Lung (tissue), 12 donors: ENCODE measurements around the gene TACSTD2. TPM values are rescaled to one million over a fixed set of nuclear protein-coding genes. Genes with fewer than 3 reads are reported as not detected.

Source experiments
- ATAC-seq: fragments of 200-7000 bp; cut with Tn5 transposase; one replicate; pipeline ENCODE4 v1.9.1; 2020; ENCODE audit warnings: moderate number of reproducible peaks; ENCODE audit not compliant: insufficient read depth, low FRiP score
- DNase-seq, 3 donors: peaks; one replicate each; pipeline ENCODE4 v3.0.0-alpha.2; 2013 to 2017
- H3K27ac ChIP-seq, 2 donors: one replicate each; pipeline ENCODE4 v1.5.1; 2013; ENCODE audit warnings: mild to moderate bottlenecking in 2 of 2, moderate library complexity in 2 of 2, control low read depth in 1 of 2, inconsistent platforms in 1 of 2, low read depth in 1 of 2, low read length in 1 of 2
- H3K27me3 ChIP-seq, 3 donors: one replicate each; pipeline ENCODE4 v1.5.1; 2013; ENCODE audit warnings: low read length in 2 of 3; ENCODE audit not compliant: control insufficient read depth in 3 of 3, insufficient read depth in 3 of 3
- H3K36me3 ChIP-seq, 4 donors: one replicate each; pipeline ENCODE4 v1.5.1; 2013; ENCODE audit warnings: low read length in 4 of 4, mild to moderate bottlenecking in 1 of 4, moderate library complexity in 1 of 4; ENCODE audit not compliant: control insufficient read depth in 4 of 4, insufficient read depth in 4 of 4
- H3K4me1 ChIP-seq, 5 donors: one replicate each; pipeline ENCODE4 v1.5.1; 2013; ENCODE audit warnings: low read length in 5 of 5, mild to moderate bottlenecking in 2 of 5, moderate library complexity in 1 of 5; ENCODE audit not compliant: control insufficient read depth in 5 of 5, insufficient read depth in 5 of 5
- H3K4me3 ChIP-seq: one replicate; pipeline ENCODE4 v1.5.1; 2013; ENCODE audit warnings: mild to moderate bottlenecking, control low read depth, moderate library complexity
- H3K9ac ChIP-seq, 2 donors: one replicate each; pipeline ENCODE4 v1.5.1; 2013; ENCODE audit warnings: low read length in 2 of 2, control low read depth in 1 of 2; ENCODE audit not compliant: insufficient read depth in 1 of 2
- H3K9me3 ChIP-seq, 4 donors: one replicate each; pipeline ENCODE4 v1.5.1; 2013; ENCODE audit warnings: low read length in 3 of 4, mild to moderate bottlenecking in 1 of 4, moderate library complexity in 1 of 4; ENCODE audit not compliant: control insufficient read depth in 4 of 4, insufficient read depth in 3 of 4
- WGBS, 2 donors: extraction: QIAGEN DNeasy Blood & Tissue Kit; methylation state at CpG; one replicate each; pipeline ENCODE4 v1.1.7; 2013; 5-methylcytosine and 5-hydroxymethylcytosine counted together
- polyA plus RNA-seq, 2 donors: library from polyadenylated mRNA; stranded (reverse); fragments of 200-250 nt; gene quantifications; one replicate each; pipeline ENCODE4 v1.2.1, GENCODE V29; 2013
- total RNA-seq, 2 donors: library from RNA; depleted of rRNA in 1 of 2; stranded (reverse); fragments of >200 nt in 1 of 2; gene quantifications; one replicate each; pipeline ENCODE4 v1.2.1, GENCODE V29; 2014 to 2021
- TF ChIP-seq, protein P1 (sequence below): IDR thresholded peaks from 2 replicates; pipeline ENCODE4 v1.5.1; 2012; ENCODE audit warnings: mild to moderate bottlenecking; ENCODE audit errors: control extremely low read depth, extremely low read depth
- donor health status: control.
- donor health status: control.
- donor health status: Bipolar disorder and iron deficiency.
- donor health status: healthy.
- donor health status: DM: yes; HTN: yes; CAD: no.

Gene TACSTD2
- total and polyA plus RNA-seq, 4 donors, result 55.5 to 204 (median 163) TPM

DNA sequence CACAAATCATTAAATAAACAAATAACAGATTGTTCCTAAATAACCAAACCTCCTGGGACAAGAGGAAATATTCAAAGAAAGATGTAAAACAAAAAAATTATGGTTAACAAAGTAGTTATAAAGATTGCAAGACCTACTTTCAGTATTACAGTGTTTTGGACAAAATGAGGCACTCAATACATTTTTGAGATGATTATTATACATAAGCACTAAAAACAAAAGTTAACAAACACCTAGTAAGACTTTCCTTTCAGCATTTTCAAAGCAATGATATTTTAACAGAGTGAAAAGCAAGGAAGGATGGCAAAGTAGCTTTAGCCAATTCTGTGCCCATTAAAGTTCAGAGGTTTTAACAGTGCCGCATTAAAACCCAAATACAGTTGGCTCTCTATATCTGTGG lies 47.8 kb downstream of the TACSTD2 start:
- H3K4me1 ChIP-seq, result peaks cover 0 to 3% (median 0%) of the 10 kb centered on the region in 5 donors
- no peaks in the 10 kb centered on the region for H3K9me3 ChIP-seq
- TF ChIP-seq, protein P1, sequence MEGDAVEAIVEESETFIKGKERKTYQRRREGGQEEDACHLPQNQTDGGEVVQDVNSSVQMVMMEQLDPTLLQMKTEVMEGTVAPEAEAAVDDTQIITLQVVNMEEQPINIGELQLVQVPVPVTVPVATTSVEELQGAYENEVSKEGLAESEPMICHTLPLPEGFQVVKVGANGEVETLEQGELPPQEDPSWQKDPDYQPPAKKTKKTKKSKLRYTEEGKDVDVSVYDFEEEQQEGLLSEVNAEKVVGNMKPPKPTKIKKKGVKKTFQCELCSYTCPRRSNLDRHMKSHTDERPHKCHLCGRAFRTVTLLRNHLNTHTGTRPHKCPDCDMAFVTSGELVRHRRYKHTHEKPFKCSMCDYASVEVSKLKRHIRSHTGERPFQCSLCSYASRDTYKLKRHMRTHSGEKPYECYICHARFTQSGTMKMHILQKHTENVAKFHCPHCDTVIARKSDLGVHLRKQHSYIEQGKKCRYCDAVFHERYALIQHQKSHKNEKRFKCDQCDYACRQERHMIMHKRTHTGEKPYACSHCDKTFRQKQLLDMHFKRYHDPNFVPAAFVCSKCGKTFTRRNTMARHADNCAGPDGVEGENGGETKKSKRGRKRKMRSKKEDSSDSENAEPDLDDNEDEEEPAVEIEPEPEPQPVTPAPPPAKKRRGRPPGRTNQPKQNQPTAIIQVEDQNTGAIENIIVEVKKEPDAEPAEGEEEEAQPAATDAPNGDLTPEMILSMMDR, result no peak
- WGBS, 2 donors, result 98% methylated on average over 1 of the region's 1 CpG
- H3K9ac ChIP-seq, result no peak overlapping the region
- H3K36me3 ChIP-seq, result peaks cover 0 to 5% (median under 1%) of the 10 kb centered on the region in 4 donors
- H3K27ac ChIP-seq, result no peak overlapping the region
- no peak for ATAC-seq
- no peaks in the 10 kb centered on the region for H3K27me3 ChIP-seq
- no peak overlapping the region for H3K4me3 ChIP-seq
- DNase-seq, result no peak

DNA sequence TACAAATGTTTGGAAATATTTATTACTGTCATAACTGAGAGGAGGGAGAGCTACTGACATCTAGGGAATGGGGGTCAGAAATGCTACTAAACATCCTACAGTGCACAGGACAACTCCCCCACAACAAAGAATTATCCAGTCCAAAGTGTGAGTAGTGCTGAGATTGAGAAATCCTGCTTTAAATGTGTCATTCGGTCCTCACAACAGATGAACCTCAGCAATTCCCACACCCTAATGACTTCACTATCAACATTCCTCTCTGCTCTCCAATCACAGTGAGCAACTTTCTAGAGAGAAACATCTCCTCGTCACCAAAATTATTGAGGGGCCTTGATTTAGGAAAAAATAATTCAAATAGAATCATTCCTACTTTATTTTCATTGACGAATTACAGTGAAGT lies 48.5 kb downstream of the TACSTD2 start:
- Histone ChIP-seq H3K27me3 (no peaks in the 10 kb centered on the region), H3K4me3 (no peak overlapping the region), H3K4me1 (peaks cover 0 to 3% (median 0%) of the 10 kb centered on the region in 5 donors), H3K9ac (no peak overlapping the region), H3K36me3 (peaks cover 0 to 5% (median under 1%) of the 10 kb centered on the region in 4 donors), H3K27ac (no peak overlapping the region), H3K9me3 (no peaks in the 10 kb centered on the region)
- DNase-seq, result no peak
- TF ChIP-seq, protein P1, result no peak
- no peak for ATAC-seq
- 80 to 81% methylated on average over 3 of the region's 3 CpGs for WGBS, 2 donors

Other genes with a start within 250 kb of the TACSTD2 start
- gene OMA1, start 30.5 kb downstream of the TACSTD2 start, total RNA-seq, result 10 to 100 TPM; 28.3 to 52.1 TPM
- 10 to 100 TPM; 13.2 to 18.2 TPM for gene OMA1, start 30.5 kb downstream of the TACSTD2 start, polyA plus RNA-seq
- 10 to 100 TPM; 23.4 to 67.0 TPM for gene MYSM1, start 122.8 kb upstream of the TACSTD2 start, total RNA-seq
- gene MYSM1, start 122.8 kb upstream of the TACSTD2 start, polyA plus RNA-seq, result 10 to 100 TPM in 1 of 2 donors, 1 to 10 TPM in 1; 7.4 to 14.8 TPM
- gene JUN, start 206.8 kb upstream of the TACSTD2 start, total RNA-seq, result 100 to 1,000 TPM; 144 to 584 TPM
- gene JUN, start 206.8 kb upstream of the TACSTD2 start, polyA plus RNA-seq, result 100 to 1,000 TPM in 1 of 2 donors, 10 to 100 TPM in 1; 78.1 to 140 TPM